ENCODE results near the gene GALNT10. TPM values are rescaled to one million over a fixed set of nuclear protein-coding genes. Genes with fewer than 3 reads are reported as not detected.

GALNT10 gene
- total RNA-seq, 1 donor from 2014 or later, result 33.1 TPM

DNA sequence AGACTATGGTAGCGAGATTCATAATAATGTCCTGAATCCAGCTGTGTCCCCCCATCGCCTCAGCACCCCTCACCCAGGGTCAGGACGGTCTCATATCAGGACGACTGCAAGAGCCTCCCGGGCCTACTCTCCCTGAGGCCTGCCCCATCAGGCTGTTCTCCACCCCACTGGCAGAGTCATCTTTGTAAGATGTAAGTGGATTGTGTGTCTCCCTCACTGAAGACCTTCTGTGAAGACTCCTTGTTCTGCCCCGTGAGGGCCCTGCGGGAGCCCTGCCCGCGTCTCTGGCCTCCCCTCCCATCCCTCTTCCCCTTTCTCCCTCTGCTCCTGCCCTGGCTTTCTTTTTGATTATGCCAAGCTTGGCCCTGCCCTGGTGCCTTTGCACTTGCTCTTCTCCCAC lies 211.4 kb downstream of the GALNT10 start:
- no peak for DNase-seq (ENCODE audit: low spot score)

DNA sequence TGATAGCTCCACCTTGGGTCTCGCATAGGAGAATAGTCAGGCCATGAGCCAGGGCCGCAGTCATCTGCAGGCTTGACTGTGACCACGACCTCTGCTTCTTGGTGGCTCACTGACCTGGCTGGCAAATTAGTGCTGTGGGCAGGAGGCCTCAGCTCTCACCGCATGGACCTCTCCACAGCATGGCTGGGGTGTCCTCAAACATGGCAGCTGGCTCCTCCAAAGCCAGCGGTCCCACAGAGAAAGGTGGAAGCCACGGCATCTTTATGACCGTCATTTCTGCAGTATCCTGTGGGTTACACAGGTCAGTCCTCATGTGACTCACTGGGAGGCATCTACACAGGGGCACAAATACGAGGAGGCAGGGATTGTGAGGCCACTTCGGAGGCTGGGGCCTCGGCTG lies 212.1 kb downstream of the GALNT10 start:
- no peak for DNase-seq (ENCODE audit: low spot score)

DNA sequence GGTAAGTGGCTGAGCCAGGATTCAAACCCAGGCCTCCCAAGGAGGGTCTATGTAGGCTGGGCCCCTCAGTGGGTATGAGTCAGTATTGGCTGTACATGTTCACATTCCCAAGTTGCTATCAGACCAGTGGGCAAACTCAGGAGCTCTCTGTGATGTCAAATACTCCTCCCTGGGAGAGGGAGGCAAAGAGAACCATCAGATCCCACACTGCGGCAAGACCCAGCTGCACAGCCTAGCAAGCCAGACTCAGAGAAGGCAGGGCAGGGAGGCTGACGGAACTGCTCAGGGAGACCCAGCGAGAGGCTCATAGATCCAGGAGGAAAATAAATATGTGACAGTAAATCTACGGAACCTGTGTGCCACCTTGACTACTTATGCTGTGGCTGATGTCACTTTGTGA lies 212.7 kb downstream of the GALNT10 start:
- DNase-seq (ENCODE audit: low spot score), result peak; percentile 60

GRCh38 chr5:154403776-154404387 lies 213.3 kb downstream of the GALNT10 start:
- DNase-seq (ENCODE audit: low spot score), result peak; percentile 57

DNA sequence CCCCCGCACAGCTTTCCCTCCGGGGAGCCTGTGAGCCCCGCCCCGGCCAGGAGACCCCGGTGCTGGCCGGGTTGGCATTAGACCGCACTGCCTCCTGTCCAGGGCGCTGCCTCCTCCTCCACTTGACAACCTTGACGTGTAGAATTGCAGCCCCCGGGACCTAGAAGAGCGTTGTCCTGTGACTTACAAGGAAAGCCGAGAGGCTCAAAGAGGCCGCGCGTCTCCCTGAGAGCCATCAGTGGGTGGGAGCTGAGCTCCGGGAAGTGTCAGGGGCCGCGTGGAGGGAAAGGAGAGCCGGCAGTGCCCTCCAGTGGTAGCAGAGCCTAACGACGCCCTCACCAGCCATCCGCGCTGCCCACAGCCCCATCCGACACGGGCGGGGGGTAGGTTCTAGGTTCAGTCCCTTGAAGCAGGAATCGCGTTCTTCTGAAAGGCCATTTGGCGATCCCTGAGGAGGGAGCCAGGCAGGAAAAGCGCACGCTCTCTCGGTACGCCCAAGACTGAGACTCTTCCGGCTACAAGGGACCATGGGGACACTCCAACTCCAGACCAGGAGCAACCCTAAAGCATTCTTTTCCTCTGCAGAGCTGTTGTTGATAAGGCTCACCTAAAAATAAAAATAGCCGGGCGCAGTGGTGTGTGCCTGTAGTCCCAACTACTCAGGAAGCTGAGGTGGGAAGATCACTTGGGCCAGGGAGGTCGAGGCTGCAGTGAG lies 214.7 kb downstream of the GALNT10 start:
- peak; percentile 92 for DNase-seq (ENCODE audit: low spot score)

DNA sequence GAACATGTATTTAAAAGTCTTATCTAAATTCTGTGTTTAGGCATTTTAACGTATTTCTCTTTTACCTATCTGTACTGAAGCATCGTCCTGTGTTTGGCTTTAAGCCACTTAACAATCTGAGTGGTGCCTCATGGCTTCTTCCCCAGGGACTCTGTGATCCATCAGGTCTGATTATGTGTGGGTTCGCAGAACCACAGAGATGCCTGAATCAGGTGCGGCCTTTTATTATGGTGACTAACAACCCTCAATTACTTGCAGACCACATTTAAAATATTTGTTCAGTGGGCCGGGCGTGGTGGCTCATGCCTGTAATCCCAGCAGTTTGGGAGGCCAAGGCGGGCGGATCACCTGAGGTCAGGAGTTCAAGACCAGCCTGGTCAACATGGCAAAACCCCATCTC lies 215.7 kb downstream of the GALNT10 start:
- DNase-seq (ENCODE audit: low spot score), result no peak

DNA sequence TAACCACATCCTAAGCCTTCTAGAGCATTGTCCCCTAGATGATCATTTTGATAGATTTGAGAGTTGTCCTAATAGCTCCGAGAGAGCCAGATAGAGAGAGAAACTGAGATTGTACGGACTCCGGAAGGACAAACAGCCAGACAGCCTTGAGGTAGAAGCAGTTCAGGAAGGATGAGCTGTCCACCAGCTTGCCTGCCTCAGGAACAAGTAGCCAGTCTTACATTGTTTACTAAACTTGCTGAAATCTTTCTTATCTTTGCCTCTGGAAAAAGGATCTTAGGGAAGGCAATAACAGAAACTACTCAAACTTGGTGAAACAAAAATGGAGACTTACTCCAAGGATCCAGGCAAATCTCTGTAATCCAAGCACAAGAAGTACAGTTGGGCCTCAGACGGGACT lies 216.3 kb downstream of the GALNT10 start:
- no peak for DNase-seq (ENCODE audit: low spot score)

DNA sequence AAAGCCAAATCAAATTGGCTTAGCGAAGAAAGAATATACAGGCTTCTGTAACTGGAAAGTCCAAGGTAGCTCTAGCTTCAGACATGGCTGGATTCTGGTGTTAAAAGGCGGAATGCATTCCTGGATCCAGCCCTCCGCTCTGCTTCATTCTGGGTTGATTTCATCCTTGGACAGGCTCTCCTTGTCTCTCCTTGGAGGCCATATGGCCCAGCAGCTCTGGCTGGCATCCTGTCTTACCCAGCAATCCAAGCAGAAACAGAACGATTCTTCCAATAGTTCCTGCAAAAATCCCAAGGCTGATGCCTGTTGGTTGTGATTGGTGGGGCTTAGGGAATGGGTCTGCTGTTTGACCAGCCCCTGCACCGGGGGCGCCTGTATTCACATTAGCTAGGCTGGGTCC lies 218.3 kb downstream of the GALNT10 start:
- DNase-seq (ENCODE audit: low spot score), result no peak

- no peak for DNase-seq (ENCODE audit: low spot score)
Measured at GRCh38 chr5:154409230-154409840, 218.8 kb downstream of the GALNT10 start.

DNA sequence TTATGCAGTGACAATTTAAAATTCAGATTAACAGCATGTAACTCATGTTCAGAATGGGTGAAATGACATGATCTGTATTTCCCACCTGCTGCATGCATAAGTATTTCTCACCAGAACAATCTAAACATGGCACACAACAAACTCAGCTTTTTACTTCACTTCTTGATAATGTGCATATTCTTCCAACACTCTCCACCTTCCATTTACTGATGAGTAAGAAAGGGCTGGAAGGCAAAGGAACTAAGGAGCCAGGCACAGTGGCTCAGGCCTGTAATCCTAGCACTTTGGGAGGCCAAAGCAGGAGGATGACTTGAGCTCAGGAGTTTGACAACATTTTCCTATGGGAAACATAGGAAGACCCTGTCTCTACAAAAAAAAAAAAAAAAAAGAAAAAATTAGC lies 219.5 kb downstream of the GALNT10 start:
- DNase-seq (ENCODE audit: low spot score), result no peak

- no peak for DNase-seq (ENCODE audit: low spot score)
Measured at GRCh38 chr5:154410786-154411185, 220.3 kb downstream of the GALNT10 start.

DNA sequence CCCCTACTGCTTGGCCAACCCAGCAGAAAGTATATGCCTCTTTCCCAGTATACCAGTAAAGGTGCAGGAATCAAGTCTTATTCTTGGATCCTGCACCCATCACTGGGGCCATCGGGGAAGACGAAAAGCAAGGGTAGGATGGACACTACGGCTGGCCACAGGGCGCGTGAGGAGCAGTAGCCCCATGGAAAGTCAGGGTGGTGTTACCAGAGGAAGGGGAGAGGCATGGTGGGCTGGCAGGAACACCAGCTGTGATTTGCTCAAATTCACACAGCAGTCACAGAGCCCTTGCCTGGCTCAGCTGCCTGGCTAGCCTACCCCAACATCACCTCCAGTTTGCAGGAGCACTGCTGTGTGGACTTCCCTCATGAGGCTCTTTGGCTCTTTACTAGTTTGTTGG lies 220.8 kb downstream of the GALNT10 start:
- DNase-seq (ENCODE audit: low spot score), result no peak

DNA sequence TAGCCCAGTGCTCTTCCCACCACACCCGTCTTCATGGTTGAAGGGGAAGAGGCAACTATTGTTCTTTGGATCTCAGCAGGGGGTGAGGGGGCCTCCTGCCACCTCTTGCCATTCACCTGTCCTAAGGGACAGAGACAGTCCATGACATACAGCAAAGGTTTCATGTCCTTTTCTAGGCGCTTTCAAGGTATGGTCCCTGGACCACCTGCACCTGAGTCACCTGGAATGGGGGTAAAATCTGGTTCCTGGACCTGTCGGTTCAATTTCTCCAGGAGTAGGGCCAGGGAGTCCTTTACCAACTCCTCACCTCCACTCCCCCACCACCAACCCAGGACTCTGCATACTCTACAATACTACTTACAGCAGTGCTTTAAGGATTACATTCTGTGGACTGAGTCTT lies 221.8 kb downstream of the GALNT10 start:
- DNase-seq (ENCODE audit: low spot score), result no peak

- DNase-seq (ENCODE audit: low spot score), result no peak
Measured at GRCh38 chr5:154412925-154413324, 222.4 kb downstream of the GALNT10 start.

GRCh38 chr5:154415114-154415513 lies 224.6 kb downstream of the GALNT10 start:
- DNase-seq (ENCODE audit: low spot score), result no peak

GRCh38 chr5:154418344-154418820 lies 227.8 kb downstream of the GALNT10 start:
- no peak for DNase-seq (ENCODE audit: low spot score)

DNA sequence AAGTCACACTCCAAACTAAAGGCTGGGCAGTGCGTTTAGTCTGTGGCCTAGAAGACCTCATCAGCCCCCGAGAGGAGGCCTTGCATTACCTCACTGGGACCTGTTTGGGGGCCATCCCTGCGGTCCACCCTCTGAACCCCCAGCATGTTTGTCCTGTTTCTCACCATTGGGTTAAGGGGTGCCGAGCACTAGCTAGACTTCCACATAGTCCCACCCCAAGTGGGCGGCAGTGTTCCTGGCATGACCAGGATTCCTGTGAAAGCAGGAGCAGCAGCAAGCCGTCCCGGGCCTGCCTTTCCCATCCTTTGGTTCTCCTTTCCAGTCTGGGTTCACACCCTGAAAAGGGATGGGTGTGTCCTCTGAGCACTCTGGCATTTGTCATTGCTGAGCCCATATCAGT lies 228.7 kb downstream of the GALNT10 start:
- no peak for DNase-seq (ENCODE audit: low spot score)

DNA sequence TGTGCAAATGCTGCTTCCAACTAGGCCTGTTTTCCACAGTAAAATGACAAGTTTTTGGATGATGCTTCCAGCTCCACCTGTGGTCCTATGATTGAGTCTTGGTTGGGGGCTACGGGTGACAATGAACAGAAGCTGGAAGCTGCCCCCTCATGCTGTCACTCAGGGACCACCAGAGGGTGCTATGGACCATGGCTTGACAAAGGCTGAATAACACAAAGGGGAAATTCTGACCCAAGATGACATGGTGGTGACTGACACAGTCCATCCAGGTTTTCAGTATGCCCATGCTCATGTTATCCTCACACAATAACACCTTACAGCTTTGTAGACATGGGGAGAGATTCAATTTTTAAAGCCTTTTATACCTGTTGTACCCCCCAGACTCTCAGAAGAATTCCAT lies 231.3 kb downstream of the GALNT10 start:
- DNase-seq (ENCODE audit: low spot score), result no peak

GRCh38 chr5:154422298-154422697 lies 231.8 kb downstream of the GALNT10 start:
- DNase-seq (ENCODE audit: low spot score), result no peak

DNA sequence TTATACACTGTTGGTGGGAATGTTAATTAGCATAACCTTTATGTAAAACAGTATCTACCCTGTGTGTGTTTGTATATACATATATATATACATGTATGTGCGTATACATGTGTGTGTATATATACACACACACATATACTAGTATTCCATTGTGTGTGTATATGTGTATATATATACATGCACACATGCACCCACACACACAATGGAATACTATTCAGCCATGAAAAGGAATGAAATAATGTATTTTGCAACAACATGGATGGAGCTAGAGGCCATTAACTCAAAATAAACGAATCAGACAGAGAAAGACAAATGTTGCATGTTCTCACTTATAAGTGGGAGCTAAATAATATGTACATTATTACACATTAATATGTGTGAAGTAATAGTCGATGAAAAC lies 237.7 kb downstream of the GALNT10 start:
- DNase-seq (ENCODE audit: low spot score), result no peak

- no peak for DNase-seq (ENCODE audit: low spot score)
Measured at GRCh38 chr5:154429341-154429740, 238.8 kb downstream of the GALNT10 start.

DNA sequence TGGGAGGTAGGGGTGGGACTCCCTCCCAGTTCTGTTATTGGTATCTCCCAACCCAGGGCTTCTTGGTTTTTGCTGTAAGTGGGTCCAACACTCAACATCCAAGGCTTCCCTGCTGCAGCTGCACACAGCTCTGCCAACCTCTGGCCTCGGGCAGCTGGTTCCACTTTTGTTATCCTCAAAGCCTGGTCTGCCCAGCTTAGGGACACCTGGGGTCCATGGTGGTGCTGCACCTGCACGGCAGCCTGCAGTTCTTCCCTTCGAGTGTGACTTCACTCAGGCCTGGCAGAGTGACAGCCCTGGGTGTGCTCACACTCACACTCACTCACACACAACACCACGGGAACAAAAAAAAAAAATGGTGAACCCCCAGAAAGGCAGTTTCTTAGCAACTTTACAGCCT lies 239.9 kb downstream of the GALNT10 start:
- no peak for DNase-seq (ENCODE audit: low spot score)

Data from mesenteric fat pad (tissue), 1 donor.